CD14-positive monocyte (primary cell): ENCODE measurements around the gene KLHL22. TPM values are rescaled to one million over a fixed set of nuclear protein-coding genes. Genes with fewer than 3 reads are reported as not detected.

Experiments used
- DNase-seq, 3 donors: peaks; one replicate each; pipeline ENCODE4 v3.0.0-alpha.2; 2011 to 2022
- H2AFZ ChIP-seq: 2 replicates; pipeline ENCODE4 v1.6.0; 2012; ENCODE audit warnings: mild to moderate bottlenecking, low read depth, low read length, inconsistent platforms; ENCODE audit not compliant: insufficient read depth, poor library complexity, severe bottlenecking
- H3K27ac ChIP-seq, 2 donors: 1 replicate in 1 of 2; 2 replicates in 1 of 2; pipeline ENCODE4 v1.5.1; 2012 to 2013; ENCODE audit warnings: low read length in 2 of 2, control low read depth in 1 of 2, inconsistent platforms in 1 of 2, low read depth in 1 of 2, mild to moderate bottlenecking in 1 of 2
- H3K27me3 ChIP-seq, 2 donors: one replicate each; pipeline versions ENCODE4 v1.6.0 to v1.6.1; 2011 to 2013; ENCODE audit warnings: low read length in 2 of 2; ENCODE audit not compliant: control insufficient read depth in 2 of 2, insufficient read depth in 2 of 2
- H3K36me3 ChIP-seq, 2 donors: replicated peaks in 1 of 2; 1 replicate in 1 of 2; 2 replicates in 1 of 2; pipeline versions ENCODE4 v1.5.1 to v1.6.1; 2012 to 2013; ENCODE audit warnings: low read length in 2 of 2, control low read depth in 1 of 2, inconsistent platforms in 1 of 2, mild to moderate bottlenecking in 1 of 2; ENCODE audit not compliant: insufficient read depth in 2 of 2, control insufficient read depth in 1 of 2
- H3K4me1 ChIP-seq, 2 donors: 1 replicate in 1 of 2; 2 replicates in 1 of 2; pipeline versions ENCODE4 v1.5.1 to v1.6.1; 2012 to 2013; ENCODE audit warnings: low read length in 2 of 2, control low read depth in 1 of 2, inconsistent platforms in 1 of 2, mild to moderate bottlenecking in 1 of 2, moderate library complexity in 1 of 2; ENCODE audit not compliant: insufficient read depth in 2 of 2, control insufficient read depth in 1 of 2
- H3K4me2 ChIP-seq: replicated peaks from 2 replicates; pipeline ENCODE3; 2012; ENCODE audit warnings: low read length, moderate library complexity, mild to moderate bottlenecking; ENCODE audit not compliant: poor library complexity, severe bottlenecking; ENCODE audit errors: extremely low read depth
- H3K4me3 ChIP-seq, 3 experiments: fragments of 200-600 bp in 1 of 3; sonication (generic) in 1 of 3; replicated peaks in 1 of 3; 1 replicate in 2 of 3; 2 replicates in 1 of 3; pipeline ENCODE4 v1.5.1; 2011 to 2013; ENCODE audit warnings: low read length in 3 of 3, mild to moderate bottlenecking in 3 of 3, control low read depth in 2 of 3, low read depth in 2 of 3, inconsistent platforms in 1 of 3, moderate library complexity in 1 of 3
- H3K79me2 ChIP-seq: 2 replicates; pipeline ENCODE4 v1.6.0; 2012; ENCODE audit warnings: mild to moderate bottlenecking, control low read depth, inconsistent platforms, low read length, moderate library complexity; ENCODE audit not compliant: insufficient read depth
- H3K9ac ChIP-seq: 2 replicates; pipeline ENCODE4 v1.6.0; 2017; ENCODE audit warnings: low read length, mild to moderate bottlenecking; ENCODE audit not compliant: insufficient read depth, poor library complexity, severe bottlenecking
- H3K9me3 ChIP-seq, 2 donors: replicated peaks in 1 of 2; 1 replicate in 1 of 2; 2 replicates in 1 of 2; pipeline versions ENCODE4 v1.5.1 to v1.6.1; 2012 to 2013; ENCODE audit warnings: low read length in 2 of 2, control low read depth in 1 of 2; ENCODE audit not compliant: control insufficient read depth in 1 of 2, insufficient read depth in 1 of 2
- H4K20me1 ChIP-seq: 2 replicates; pipeline ENCODE4 v1.6.0; 2012; ENCODE audit warnings: mild to moderate bottlenecking, low read length, control low read depth, moderate library complexity; ENCODE audit not compliant: insufficient read depth
- H3K27ac Mint-ChIP-seq, 7 donors: one replicate each; pipeline ENCODE4 v1.8.0; 2020; ENCODE audit warnings: mild to moderate bottlenecking in 7 of 7, mixed read lengths in 7 of 7, moderate library complexity in 6 of 7, inconsistent platforms in 2 of 7
- H3K27me3 Mint-ChIP-seq, 3 donors: one replicate each; pipeline ENCODE4 v1.8.0; 2021 to 2022; ENCODE audit warnings: low read depth in 3 of 3, mild to moderate bottlenecking in 3 of 3, mixed read lengths in 3 of 3, moderate library complexity in 3 of 3, inconsistent platforms in 1 of 3
- H3K36me3 Mint-ChIP-seq, 2 donors: one replicate each; pipeline ENCODE4 v1.8.0; 2020; ENCODE audit warnings: mixed read lengths in 2 of 2, inconsistent platforms in 1 of 2, mild to moderate bottlenecking in 1 of 2
- H3K4me1 Mint-ChIP-seq: one replicate; pipeline ENCODE4 v1.8.0; 2020; ENCODE audit warnings: mild to moderate bottlenecking, mixed read lengths
- H3K4me3 Mint-ChIP-seq, 2 donors: one replicate each; pipeline ENCODE4 v1.8.0; 2020; ENCODE audit warnings: mild to moderate bottlenecking in 2 of 2, mixed read lengths in 2 of 2, moderate library complexity in 1 of 2
- H3K9me3 Mint-ChIP-seq, 7 donors: one replicate each; pipeline ENCODE4 v1.8.0; 2020 to 2022; ENCODE audit warnings: mixed read lengths in 7 of 7, mild to moderate bottlenecking in 6 of 7, moderate library complexity in 6 of 7, inconsistent platforms in 2 of 7
- CTCF ChIP-seq: fragments of 200-600 bp; IDR thresholded peaks from one replicate; pipeline ENCODE4 v1.8.0; 2022; ENCODE audit warnings: antibody characterized with exemption, mild to moderate bottlenecking
- WGBS: methylation state at CpG from one replicate; pipeline ENCODE4 v1.1.5; 2013; ENCODE audit warnings: missing lambda C conversion rate; ENCODE audit not compliant: insufficient coverage; 5-methylcytosine and 5-hydroxymethylcytosine counted together
- intact Hi-C, 2 donors: fragments of 100-400 bp; cut with micrococcal nuclease; formaldehyde crosslinking; loops; one replicate each; pipeline versions ENCODE4 v1.15.0 to v1.15.1; 2023
- polyA plus RNA-seq, 3 donors: library from polyadenylated mRNA; depleted of rRNA in 1 of 3; unstranded in 2 of 3; stranded (reverse) in 1 of 3; fragments of 300-500 nt in 2 of 3; fragments of >200 nt in 1 of 3; fragmentation: Illumina TruSeq in 2 of 3; gene quantifications; 1 replicate in 2 of 3; 2 replicates in 1 of 3; pipeline ENCODE4 v1.2.3, GENCODE V29; 2012 to 2021

Gene KLHL22
- polyA plus RNA-seq, 3 donors: 7.8 to 15.6 (median 9.2) TPM

- Histone ChIP-seq H3K79me2 (peaks cover 7% of the 10 kb centered on the region), H3K27me3 (no peaks in the 10 kb centered on the region), H3K27ac (no peak overlapping the region), H3K9me3 (no peaks in the 10 kb centered on the region), H3K4me3 (no peak overlapping the region), H4K20me1 (no peaks in the 10 kb centered on the region), H2AFZ (no peak overlapping the region), H3K4me2 (no peak overlapping the region), H3K36me3 (peaks cover 4 to 16% of the 10 kb centered on the region in 2 donors), H3K9ac (no peak overlapping the region), H3K4me1 (peaks cover 25 to 27% of the 10 kb centered on the region in 2 donors)
- peaks cover 0 to 2% (median 0%) of the 10 kb centered on the region in 7 donors for H3K9me3 Mint-ChIP-seq
- H3K27ac Mint-ChIP-seq: no peak overlapping the region
- peaks cover 31% of the 10 kb centered on the region for H3K4me1 Mint-ChIP-seq
- no peak for TF ChIP-seq CTCF
- no peak overlapping the region for H3K4me3 Mint-ChIP-seq
- no CpG with 5 or more reads among the region's 2 CpGs for WGBS
- intact Hi-C loops: no loop called here
- no peak for DNase-seq
- peaks cover 0 to 1% (median 0%) of the 10 kb centered on the region in 3 donors for H3K27me3 Mint-ChIP-seq
- H3K36me3 Mint-ChIP-seq: peaks cover 4 to 15% of the 10 kb centered on the region in 2 donors
Measured at GRCh38 chr22:20397498-20397897, 98.1 kb downstream of the KLHL22 start.

GRCh38 chr22:20396639-20397038 lies 99.0 kb downstream of the KLHL22 start:
- H3K79me2 ChIP-seq: peaks cover 7% of the 10 kb centered on the region
- H2AFZ ChIP-seq: no peak overlapping the region
- 100% methylated on average over 1 of the region's 1 CpG for WGBS
- peaks cover 0 to 1% (median 0%) of the 10 kb centered on the region in 3 donors for H3K27me3 Mint-ChIP-seq
- peaks cover 31% of the 10 kb centered on the region for H3K4me1 Mint-ChIP-seq
- DNase-seq: no peak
- peaks cover 0 to 2% (median 0%) of the 10 kb centered on the region in 7 donors for H3K9me3 Mint-ChIP-seq
- H3K9ac ChIP-seq: no peak overlapping the region
- H3K27me3 ChIP-seq: no peaks in the 10 kb centered on the region
- peaks cover 4 to 14% of the 10 kb centered on the region in 2 donors for H3K36me3 ChIP-seq
- no peak for TF ChIP-seq CTCF
- peaks cover 3 to 14% of the 10 kb centered on the region in 2 donors for H3K36me3 Mint-ChIP-seq
- H3K4me2 ChIP-seq: no peak overlapping the region
- H3K9me3 ChIP-seq: no peaks in the 10 kb centered on the region
- no peak overlapping the region for H3K27ac Mint-ChIP-seq
- H3K4me1 ChIP-seq: peaks cover 25 to 27% of the 10 kb centered on the region in 2 donors
- no peak overlapping the region for H3K4me3 ChIP-seq
- H3K4me3 Mint-ChIP-seq: no peak overlapping the region
- no peak overlapping the region for H3K27ac ChIP-seq
- H4K20me1 ChIP-seq: no peaks in the 10 kb centered on the region
- intact Hi-C loops: no loop called here
